ENCODE measurements around the gene ARHGAP1.
A peak's percentile ranks its signal among the peaks of the same experiment; 100 is the strongest.
"Not testable (repeated sequence)": the region's sequence is repeated elsewhere in the genome, so short reads cannot be mapped to it uniquely, and the experiment has no call there.

ARHGAP1 gene

GRCh38 chr11:46712874-46713576 is 12.6 kb upstream of the ARHGAP1 start:
- no peak overlapping the region for H3K9ac ChIP-seq (ENCODE audit: insufficient read length, low read depth)
- H3K27me3 ChIP-seq (ENCODE audit: insufficient read depth, insufficient read length), result no peaks in the 10 kb centered on the region
- H3K4me3 ChIP-seq (ENCODE audit: insufficient read length, low read depth), result no peak overlapping the region
- H3K9me3 ChIP-seq (ENCODE audit: insufficient read depth, low read length), result no peaks in the 10 kb centered on the region
- DNase-seq (ENCODE audit: low read depth, low spot score), result no peak
- H3K4me1 ChIP-seq (ENCODE audit: insufficient read depth, insufficient read length), result peaks cover under 1% of the 10 kb centered on the region
- TF ChIP-seq SUZ12 (IDR thresholded peaks at IDR 0.05; ENCODE audit: extremely low read depth, insufficient read depth, insufficient read length) (no peak), ZNF274 (IDR thresholded peaks at IDR 0.05; ENCODE audit: low read depth, low read length) (no peak), YY1 (IDR thresholded peaks at IDR 0.05; ENCODE audit: insufficient read depth, insufficient read length) (no peak)
- H3K36me3 ChIP-seq (ENCODE audit: insufficient read depth, insufficient read length, low read length), result peaks cover 21% of the 10 kb centered on the region

GRCh38 chr11:46711303-46711702 is 10.9 kb upstream of the ARHGAP1 start:
- no peak overlapping the region for H3K9ac ChIP-seq (ENCODE audit: insufficient read length, low read depth)
- peaks cover 38% of the 10 kb centered on the region for H3K36me3 ChIP-seq (ENCODE audit: insufficient read depth, insufficient read length, low read length)
- no peak for DNase-seq (ENCODE audit: low read depth, low spot score)
- no peaks in the 10 kb centered on the region for H3K9me3 ChIP-seq (ENCODE audit: insufficient read depth, low read length)
- no peaks in the 10 kb centered on the region for H3K27me3 ChIP-seq (ENCODE audit: insufficient read depth, insufficient read length)
- no peak overlapping the region for H3K4me3 ChIP-seq (ENCODE audit: insufficient read length, low read depth)
- H3K4me1 ChIP-seq (ENCODE audit: insufficient read depth, insufficient read length), result no peaks in the 10 kb centered on the region
- TF ChIP-seq ZNF274 (IDR thresholded peaks at IDR 0.05; ENCODE audit: low read depth, low read length) (no peak), YY1 (IDR thresholded peaks at IDR 0.05; ENCODE audit: insufficient read depth, insufficient read length) (no peak), SUZ12 (IDR thresholded peaks at IDR 0.05; ENCODE audit: extremely low read depth, insufficient read depth, insufficient read length) (no peak)

DNA sequence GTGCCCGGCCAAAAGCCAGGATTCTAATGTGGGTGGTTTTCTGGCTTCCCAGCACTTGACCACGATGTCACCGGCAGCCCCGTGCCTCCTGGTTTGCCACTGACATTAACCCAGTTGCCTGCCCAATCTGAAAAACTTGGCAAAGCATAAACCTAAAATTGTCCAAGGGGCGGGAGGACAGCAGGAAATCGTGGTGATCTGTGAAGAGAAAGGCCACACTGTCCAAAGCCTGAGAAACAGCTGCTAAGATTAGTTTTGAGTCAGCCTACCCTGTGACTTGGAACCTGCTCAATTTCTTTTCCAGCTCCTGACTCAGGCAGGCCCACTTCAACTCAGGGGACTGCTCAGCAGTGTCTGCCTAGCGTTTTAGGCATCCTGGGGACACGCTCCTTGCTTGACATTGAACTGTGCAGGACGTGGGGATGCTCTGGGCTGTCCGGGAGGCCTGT is 10.4 kb upstream of the ARHGAP1 start:
- Histone ChIP-seq H3K9ac (ENCODE audit: insufficient read length, low read depth) (no peak overlapping the region), H3K4me3 (ENCODE audit: insufficient read length, low read depth) (no peak overlapping the region), H3K4me1 (ENCODE audit: insufficient read depth, insufficient read length) (no peaks in the 10 kb centered on the region), H3K9me3 (ENCODE audit: insufficient read depth, low read length) (no peaks in the 10 kb centered on the region), H3K27me3 (ENCODE audit: insufficient read depth, insufficient read length) (no peaks in the 10 kb centered on the region), H3K36me3 (ENCODE audit: insufficient read depth, insufficient read length, low read length) (peaks cover 42% of the 10 kb centered on the region)
- TF ChIP-seq ZNF274 (IDR thresholded peaks at IDR 0.05; ENCODE audit: low read depth, low read length) (no peak), SUZ12 (IDR thresholded peaks at IDR 0.05; ENCODE audit: extremely low read depth, insufficient read depth, insufficient read length) (no peak), YY1 (IDR thresholded peaks at IDR 0.05; ENCODE audit: insufficient read depth, insufficient read length) (no peak)
- DNase-seq (ENCODE audit: low read depth, low spot score), result no peak

DNA sequence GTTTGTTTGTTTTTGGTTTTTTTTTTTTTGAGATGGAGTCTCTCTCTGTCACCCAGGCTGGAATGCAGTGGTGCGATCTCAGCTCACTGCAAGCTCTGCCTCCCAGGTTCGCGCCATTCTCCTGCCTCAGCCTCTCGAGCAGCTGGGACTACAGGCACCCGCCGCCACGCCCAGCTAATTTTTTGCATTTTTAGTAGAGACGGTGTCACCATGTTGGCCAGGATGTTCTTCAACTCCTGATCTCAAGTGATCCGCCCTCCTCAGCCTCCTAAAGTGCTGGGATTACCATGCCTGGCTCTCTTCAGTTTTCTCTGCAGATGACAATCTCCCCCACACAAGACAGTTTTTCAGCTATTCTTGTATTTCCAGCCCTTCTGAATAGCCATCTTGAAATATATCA is 8.9 kb upstream of the ARHGAP1 start:
- not testable (repeated sequence) for H3K4me3 ChIP-seq (ENCODE audit: insufficient read length, low read depth); H3K9me3 ChIP-seq (ENCODE audit: insufficient read depth, low read length); H3K4me1 ChIP-seq (ENCODE audit: insufficient read depth, insufficient read length); H3K27me3 ChIP-seq (ENCODE audit: insufficient read depth, insufficient read length); DNase-seq (ENCODE audit: low read depth, low spot score); H3K9ac ChIP-seq (ENCODE audit: insufficient read length, low read depth)
- peaks cover 57% of the 10 kb centered on the region for H3K36me3 ChIP-seq (ENCODE audit: insufficient read depth, insufficient read length, low read length)

- no peak for TF ChIP-seq YY1 (IDR thresholded peaks at IDR 0.05; ENCODE audit: insufficient read depth, insufficient read length)
- TF ChIP-seq SUZ12 (IDR thresholded peaks at IDR 0.05; ENCODE audit: extremely low read depth, insufficient read depth, insufficient read length), result no peak
- TF ChIP-seq ZNF274 (IDR thresholded peaks at IDR 0.05; ENCODE audit: low read depth, low read length), result no peak
- no peak for DNase-seq (ENCODE audit: low read depth, low spot score)
- Histone ChIP-seq H3K4me1 (ENCODE audit: insufficient read depth, insufficient read length) (no peaks in the 10 kb centered on the region), H3K4me3 (ENCODE audit: insufficient read length, low read depth) (no peak overlapping the region), H3K9me3 (ENCODE audit: insufficient read depth, low read length) (no peaks in the 10 kb centered on the region), H3K9ac (ENCODE audit: insufficient read length, low read depth) (no peak overlapping the region), H3K27me3 (ENCODE audit: insufficient read depth, insufficient read length) (no peaks in the 10 kb centered on the region), H3K36me3 (ENCODE audit: insufficient read depth, insufficient read length, low read length) (peaks cover 80% of the 10 kb centered on the region)
These were observed 6.5 kb upstream of the ARHGAP1 start for GRCh38 chr11:46706886-46707285.

GRCh38 chr11:46705070-46705688 is 4.8 kb upstream of the ARHGAP1 start:
- no peaks in the 10 kb centered on the region for H3K27me3 ChIP-seq (ENCODE audit: insufficient read depth, insufficient read length)
- DNase-seq (ENCODE audit: low read depth, low spot score), result no peak
- H3K36me3 ChIP-seq (ENCODE audit: insufficient read depth, insufficient read length, low read length), result peaks cover 75% of the 10 kb centered on the region
- H3K9me3 ChIP-seq (ENCODE audit: insufficient read depth, low read length), result no peaks in the 10 kb centered on the region
- TF ChIP-seq ZNF274 (IDR thresholded peaks at IDR 0.05; ENCODE audit: low read depth, low read length) (no peak), SUZ12 (IDR thresholded peaks at IDR 0.05; ENCODE audit: extremely low read depth, insufficient read depth, insufficient read length) (no peak), YY1 (IDR thresholded peaks at IDR 0.05; ENCODE audit: insufficient read depth, insufficient read length) (no peak)
- no peaks in the 10 kb centered on the region for H3K4me1 ChIP-seq (ENCODE audit: insufficient read depth, insufficient read length)
- no peak overlapping the region for H3K4me3 ChIP-seq (ENCODE audit: insufficient read length, low read depth)
- H3K9ac ChIP-seq (ENCODE audit: insufficient read length, low read depth), result no peak overlapping the region

- H3K9me3 ChIP-seq (ENCODE audit: insufficient read depth, low read length), result no peaks in the 10 kb centered on the region
- peaks cover 49% of the 10 kb centered on the region for H3K36me3 ChIP-seq (ENCODE audit: insufficient read depth, insufficient read length, low read length)
- TF ChIP-seq YY1 (IDR thresholded peaks at IDR 0.05; ENCODE audit: insufficient read depth, insufficient read length), result no peak
- no peak for TF ChIP-seq ZNF274 (IDR thresholded peaks at IDR 0.05; ENCODE audit: low read depth, low read length)
- TF ChIP-seq SUZ12 (IDR thresholded peaks at IDR 0.05; ENCODE audit: extremely low read depth, insufficient read depth, insufficient read length), result no peak
- H3K4me1 ChIP-seq (ENCODE audit: insufficient read depth, insufficient read length), result peaks cover 5% of the 10 kb centered on the region
- no peak for DNase-seq (ENCODE audit: low read depth, low spot score)
- H3K27me3 ChIP-seq (ENCODE audit: insufficient read depth, insufficient read length), result no peaks in the 10 kb centered on the region
- H3K4me3 ChIP-seq (ENCODE audit: insufficient read length, low read depth), result peak overlapping the region; percentile 99
- peak overlapping the region; percentile 99 for H3K9ac ChIP-seq (ENCODE audit: insufficient read length, low read depth)
These were observed 747 bp upstream of the ARHGAP1 start for GRCh38 chr11:46701078-46701654.
